AG09319 (cell line): ENCODE results near the gene CLEC16A.

ENCODE experiments used
- DNase-seq: peaks from one replicate; pipeline ENCODE4 v3.0.0-alpha.2; 2010; ENCODE audit warnings: low read depth; ENCODE audit errors: extremely low read depth
- CTCF ChIP-seq: IDR thresholded peaks from 2 replicates; pipeline ENCODE4 v1.5.1; 2011; ENCODE audit warnings: low read depth, mild to moderate bottlenecking, inconsistent platforms, low read length, moderate library complexity

The CLEC16A gene

DNA sequence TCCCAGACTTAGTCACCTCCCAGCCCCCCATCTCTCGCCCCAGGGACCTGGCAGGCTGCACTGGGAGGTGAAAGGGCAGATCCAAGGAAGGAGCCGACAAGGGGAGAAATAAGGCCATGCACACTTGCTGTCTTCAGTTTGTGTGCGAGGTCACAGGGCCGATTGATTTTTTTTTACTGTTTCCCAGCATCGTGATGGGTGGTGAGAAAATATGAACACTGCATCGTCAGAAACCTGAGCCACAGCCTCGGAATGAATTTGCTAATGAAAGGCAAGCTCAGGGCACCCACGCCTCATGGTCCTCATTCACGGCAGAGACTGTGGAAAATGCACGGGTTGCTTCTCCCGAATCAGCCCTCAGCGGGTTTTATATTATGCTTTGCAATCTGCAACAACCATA is 213.7 kb downstream of the CLEC16A start:
- no peak for TF ChIP-seq CTCF
- no peak for DNase-seq

DNA sequence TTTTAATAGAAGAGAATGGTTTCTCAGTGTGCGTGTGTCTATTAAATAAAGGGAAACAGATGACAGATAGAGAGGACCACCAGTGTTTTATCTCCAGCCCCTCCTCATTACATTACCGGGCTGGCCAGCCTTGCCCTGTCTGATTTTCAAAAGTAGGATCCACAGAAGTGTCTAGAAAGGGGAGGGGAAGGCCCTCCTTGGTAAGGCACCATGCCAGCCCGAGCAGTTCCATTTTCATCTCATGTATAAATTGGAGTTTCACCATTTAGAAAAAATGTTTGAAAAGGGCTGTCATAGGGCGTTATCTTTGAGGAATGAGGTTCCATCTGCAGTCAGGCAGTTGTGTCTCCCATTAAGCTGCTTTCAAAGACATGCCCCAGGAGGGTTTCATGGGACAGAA is 214.9 kb downstream of the CLEC16A start:
- no peak for DNase-seq
- TF ChIP-seq CTCF: no peak

DNA sequence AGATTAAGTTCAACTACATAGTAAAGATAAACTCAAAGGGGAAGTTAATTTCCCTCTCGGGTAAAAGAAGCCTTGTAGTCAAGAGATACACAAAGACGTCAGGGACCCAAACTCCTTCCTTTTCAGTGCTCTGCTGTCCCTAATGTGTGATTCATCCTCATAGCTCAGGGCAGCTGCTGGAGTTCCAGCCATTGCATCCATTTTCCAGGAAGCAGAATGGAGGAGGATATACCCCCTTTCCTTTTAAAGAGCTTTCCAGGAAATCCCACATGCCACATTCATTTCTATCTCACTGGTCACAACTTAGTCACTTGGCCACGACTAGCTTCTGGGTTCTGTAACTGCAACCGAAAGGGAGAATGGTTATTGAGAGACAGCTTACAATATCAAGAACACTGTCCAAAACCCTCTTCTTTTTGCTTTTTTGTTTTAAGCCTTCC is 216.3 kb downstream of the CLEC16A start:
- DNase-seq: no peak
- no peak for TF ChIP-seq CTCF

GRCh38 chr16:11161439-11161838 is 217.1 kb downstream of the CLEC16A start:
- no peak for DNase-seq
- no peak for TF ChIP-seq CTCF

DNA sequence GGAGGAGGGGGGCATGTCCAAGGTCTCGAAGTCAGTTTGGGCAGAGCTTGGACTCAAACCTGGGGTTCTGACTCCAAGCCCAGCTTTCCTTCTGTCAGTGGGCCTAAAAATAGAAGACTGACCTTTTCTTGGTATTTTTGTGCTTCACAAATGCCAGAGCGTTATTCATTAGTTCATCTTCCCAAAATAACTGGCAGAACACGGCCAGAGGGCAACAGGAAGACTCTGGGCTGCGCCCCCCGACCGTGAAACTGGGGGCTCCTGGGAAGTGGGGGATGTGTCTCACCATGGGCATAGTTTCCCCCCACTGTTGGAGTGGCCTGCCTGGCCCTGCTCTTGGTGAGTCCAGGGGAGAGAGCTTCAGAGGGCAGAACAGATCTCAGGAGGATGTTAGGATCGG is 217.6 kb downstream of the CLEC16A start:
- no peak for TF ChIP-seq CTCF
- no peak for DNase-seq

- DNase-seq: no peak
- no peak for TF ChIP-seq CTCF
These were observed 218.4 kb downstream of the CLEC16A start for GRCh38 chr16:11162586-11163268.

DNA sequence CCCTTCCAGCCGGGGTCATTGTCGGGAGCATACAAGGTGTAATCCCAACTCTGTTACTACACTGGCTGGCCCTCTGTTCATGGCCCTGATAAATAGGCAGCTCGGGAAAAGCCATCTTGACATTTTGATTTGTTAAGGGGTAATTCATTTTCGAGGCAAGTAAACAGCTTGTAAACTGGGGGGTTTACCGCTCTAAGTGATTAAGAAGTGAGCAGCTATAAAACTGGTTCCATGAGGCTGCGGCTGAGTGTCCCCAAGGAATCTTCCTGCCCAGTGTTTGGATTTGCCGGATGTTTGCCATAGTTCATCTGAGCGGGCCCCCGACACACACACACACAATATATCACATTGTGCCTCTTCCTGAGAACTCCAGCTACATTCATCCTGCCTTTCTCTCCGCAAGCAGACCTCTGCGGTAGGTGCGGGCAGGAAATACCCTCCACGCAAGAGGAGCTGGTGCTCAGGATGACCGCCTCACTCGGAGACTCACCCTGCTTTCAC is 219.4 kb downstream of the CLEC16A start:
- no peak for DNase-seq
- no peak for TF ChIP-seq CTCF
